Right lobe of liver (tissue), 4 donors: ENCODE data around the gene PIWIL1.

Source experiments
- POLR2A ChIP-seq: fragments of 450-650 bp; IDR thresholded peaks from one replicate; pipeline ENCODE4 v1.6.1; 2017; ENCODE audit warnings: antibody characterized with exemption, mild to moderate bottlenecking
- TF ChIP-seq, protein P1 (sequence below), 4 donors: fragments of 200-600 bp in 3 of 4; fragments of 450-650 bp in 1 of 4; IDR thresholded peaks; one replicate each; pipeline versions ENCODE4 v1.5.1 to v1.8.0; 2016 to 2022; ENCODE audit warnings: antibody characterized with exemption in 4 of 4, mild to moderate bottlenecking in 2 of 4
- donor health status: DM: no; HTN: no; CAD: no.
- donor health status: DM: no; HTN: no; CAD: no.
- donor health status: DM: no; HTN: yes; CAD: no.

DNA sequence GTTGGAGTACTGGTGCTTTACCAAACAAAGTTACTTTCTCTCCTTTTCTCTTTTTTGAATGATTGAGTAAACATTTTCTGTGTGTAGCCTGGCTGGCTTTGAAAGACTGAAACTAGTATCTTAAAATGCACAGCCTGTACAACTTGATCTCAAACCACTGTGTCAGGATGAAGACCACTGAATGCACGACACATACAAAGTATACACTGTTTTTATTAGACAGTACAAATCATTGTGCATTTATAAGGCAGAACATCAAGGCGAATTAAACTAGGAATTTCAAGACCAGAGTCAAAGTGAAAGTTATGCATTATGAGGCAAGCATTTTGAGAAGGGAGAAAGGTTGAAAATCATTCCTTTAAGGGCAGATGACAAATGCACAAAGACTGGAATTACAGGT, 59.0 kb downstream of the PIWIL1 start:
- no peak for TF ChIP-seq POLR2A
- TF ChIP-seq, protein P1, sequence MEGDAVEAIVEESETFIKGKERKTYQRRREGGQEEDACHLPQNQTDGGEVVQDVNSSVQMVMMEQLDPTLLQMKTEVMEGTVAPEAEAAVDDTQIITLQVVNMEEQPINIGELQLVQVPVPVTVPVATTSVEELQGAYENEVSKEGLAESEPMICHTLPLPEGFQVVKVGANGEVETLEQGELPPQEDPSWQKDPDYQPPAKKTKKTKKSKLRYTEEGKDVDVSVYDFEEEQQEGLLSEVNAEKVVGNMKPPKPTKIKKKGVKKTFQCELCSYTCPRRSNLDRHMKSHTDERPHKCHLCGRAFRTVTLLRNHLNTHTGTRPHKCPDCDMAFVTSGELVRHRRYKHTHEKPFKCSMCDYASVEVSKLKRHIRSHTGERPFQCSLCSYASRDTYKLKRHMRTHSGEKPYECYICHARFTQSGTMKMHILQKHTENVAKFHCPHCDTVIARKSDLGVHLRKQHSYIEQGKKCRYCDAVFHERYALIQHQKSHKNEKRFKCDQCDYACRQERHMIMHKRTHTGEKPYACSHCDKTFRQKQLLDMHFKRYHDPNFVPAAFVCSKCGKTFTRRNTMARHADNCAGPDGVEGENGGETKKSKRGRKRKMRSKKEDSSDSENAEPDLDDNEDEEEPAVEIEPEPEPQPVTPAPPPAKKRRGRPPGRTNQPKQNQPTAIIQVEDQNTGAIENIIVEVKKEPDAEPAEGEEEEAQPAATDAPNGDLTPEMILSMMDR (IDR thresholded peaks at IDR 0.05), result no peak
